GM23338 (cell line): ENCODE results near the gene AHSP. TPM values are rescaled to one million over a fixed set of nuclear protein-coding genes. Genes with fewer than 3 reads are reported as not detected.
"Not testable (repeated sequence)": the region's sequence is repeated elsewhere in the genome, so short reads cannot be mapped to it uniquely, and the experiment has no call there.

Source experiments
- ATAC-seq: fragments of 200-7000 bp; cut with Tn5 transposase; 3 replicates; pipeline ENCODE4 v1.9.1; 2020
- DNase-seq: peaks from one replicate; pipeline ENCODE4 v3.0.0-alpha.2; 2015; ENCODE audit warnings: low spot score
- H2AFZ ChIP-seq: fragments of 200-600 bp; sonication (generic); 2 replicates; pipeline ENCODE4 v1.8.0; 2016; ENCODE audit warnings: antibody characterized with exemption, mild to moderate bottlenecking, moderate library complexity
- H3F3A ChIP-seq: fragments of 200-600 bp; sonication (generic); replicated peaks from 2 replicates; pipeline ENCODE4 v1.8.0; 2017; ENCODE audit warnings: antibody characterized with exemption, mixed run types, low read depth
- H3K27ac ChIP-seq: fragments of 200-600 bp; sonication (generic); 2 replicates; pipeline ENCODE4 v1.6.1; 2016; ENCODE audit warnings: low read depth
- H3K27me3 ChIP-seq: fragments of 200-600 bp; sonication (generic); 2 replicates; pipeline ENCODE4 v1.8.0; 2016; ENCODE audit warnings: mild to moderate bottlenecking, mixed run types, moderate library complexity; ENCODE audit not compliant: insufficient read depth
- H3K36me3 ChIP-seq: fragments of 200-600 bp; sonication (generic); 2 replicates; pipeline ENCODE4 v1.8.0; 2016; ENCODE audit warnings: mild to moderate bottlenecking; ENCODE audit not compliant: insufficient read depth
- H3K4me1 ChIP-seq: fragments of 200-600 bp; sonication (generic); 2 replicates; pipeline ENCODE4 v1.8.0; 2016; ENCODE audit warnings: mild to moderate bottlenecking, moderate library complexity; ENCODE audit not compliant: insufficient read depth
- H3K4me2 ChIP-seq: fragments of 200-600 bp; sonication (generic); 2 replicates; pipeline ENCODE4 v1.7.1; 2017; ENCODE audit warnings: mixed run types
- H3K4me3 ChIP-seq: fragments of 200-600 bp; sonication (generic); 2 replicates; pipeline ENCODE4 v1.6.1; 2016; ENCODE audit warnings: mixed run types
- H3K79me2 ChIP-seq: fragments of 200-600 bp; sonication (generic); replicated peaks from 2 replicates; pipeline ENCODE4 v1.8.0; 2017; ENCODE audit warnings: mild to moderate bottlenecking; ENCODE audit not compliant: insufficient read depth
- H3K9me2 ChIP-seq: fragments of 200-600 bp; sonication (generic); 2 replicates; pipeline ENCODE4 v1.8.0; 2017; ENCODE audit not compliant: insufficient read depth
- H4K20me1 ChIP-seq: fragments of 200-600 bp; sonication (generic); replicated peaks from 2 replicates; pipeline ENCODE4 v1.8.0; 2017; ENCODE audit warnings: mild to moderate bottlenecking; ENCODE audit not compliant: insufficient read depth
- H3K27ac Mint-ChIP-seq: 2 replicates; pipeline ENCODE4 v1.8.0; 2020; ENCODE audit warnings: inconsistent platforms, mild to moderate bottlenecking, moderate library complexity, mixed read lengths
- H3K27me3 Mint-ChIP-seq: 3 replicates; pipeline ENCODE4 v1.8.0; 2022; ENCODE audit warnings: low read depth, mild to moderate bottlenecking, moderate library complexity, mixed read lengths, inconsistent platforms; ENCODE audit not compliant: insufficient read depth, poor library complexity
- H3K36me3 Mint-ChIP-seq: 3 replicates; pipeline ENCODE4 v1.8.0; 2021; ENCODE audit warnings: low read depth, mild to moderate bottlenecking, inconsistent platforms, moderate library complexity, mixed read lengths
- H3K4me1 Mint-ChIP-seq: 3 replicates; pipeline ENCODE4 v1.8.0; 2020; ENCODE audit warnings: mild to moderate bottlenecking, inconsistent platforms, mixed read lengths
- H3K4me3 Mint-ChIP-seq: 3 replicates; pipeline ENCODE4 v1.8.0; 2021; ENCODE audit warnings: moderate library complexity, mild to moderate bottlenecking, inconsistent platforms, mixed read lengths
- H3K9me3 Mint-ChIP-seq: 3 replicates; pipeline ENCODE4 v1.8.0; 2020; ENCODE audit warnings: moderate library complexity, mild to moderate bottlenecking, inconsistent platforms, mixed read lengths
- CTCF ChIP-seq, 2 experiments: fragments of 200-600 bp in 1 of 2; sonication (generic) in 1 of 2; conservative IDR thresholded peaks; 2 replicates each; pipeline versions ENCODE4 v1.5.1 to v1.6.1; 2016 to 2017; ENCODE audit warnings: antibody characterized with exemption in 2 of 2, low read depth in 2 of 2, mild to moderate bottlenecking in 2 of 2, moderate library complexity in 1 of 2
- ETS1 ChIP-seq: IDR thresholded peaks from 2 replicates; pipeline ENCODE4 v1.6.1; 2016; ENCODE audit warnings: antibody characterized with exemption
- JUNB ChIP-seq: IDR thresholded peaks from one replicate; pipeline ENCODE4 v1.6.1; 2016; ENCODE audit warnings: antibody characterized with exemption; ENCODE audit not compliant: unreplicated experiment
- NANOG ChIP-seq: IDR thresholded peaks from 2 replicates; pipeline ENCODE4 v1.6.1; 2016; ENCODE audit warnings: antibody characterized with exemption, borderline replicate concordance
- POLR2AphosphoS5 ChIP-seq: IDR thresholded peaks from 2 replicates; pipeline ENCODE4 v1.6.1; 2016; ENCODE audit warnings: antibody characterized with exemption, low read depth
- ZNF462 ChIP-seq: fragments of 250-450 bp; sonication (Bioruptor Pico); IDR thresholded peaks from 2 replicates; pipeline ENCODE4 v1.5.0; 2020; ENCODE audit warnings: mild to moderate bottlenecking, moderate library complexity
- polyA plus RNA-seq: library from polyadenylated mRNA; unstranded; fragments of >200 nt; fragmentation: Nextera tagmentation; extraction: Ambion mirVana; gene quantifications from 2 replicates; pipeline ENCODE4 v1.2.1, GENCODE V29; 2016
- total RNA-seq: library from RNA; depleted of rRNA; stranded (reverse); fragments of >200 nt; shearing (Covaris generic); gene quantifications from 2 replicates; pipeline ENCODE4 v1.2.3, GENCODE V29; 2014

AHSP gene
- total and polyA plus RNA-seq, 2 experiments from 2014 or later: 2.1 TPM; not detected in 1

DNA sequence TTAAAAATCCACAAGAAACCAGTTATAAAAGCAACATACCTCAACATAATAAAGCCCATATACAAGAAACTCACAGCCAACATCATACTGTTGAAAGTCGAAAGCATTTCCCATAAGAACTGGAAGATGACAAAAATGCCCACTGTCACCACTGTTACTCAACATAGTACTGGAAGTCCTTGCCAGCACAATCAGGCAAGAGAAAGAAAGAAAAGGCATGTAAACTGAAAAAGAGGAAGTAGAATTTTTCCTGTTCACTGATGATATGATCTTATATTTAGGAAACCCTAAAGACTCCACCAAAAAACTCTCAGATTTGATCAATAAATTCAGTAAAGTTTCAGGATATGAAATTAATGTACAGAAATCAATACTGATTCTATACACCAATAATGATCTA lies 45.1 kb downstream of the AHSP start:
- Histone ChIP-seq H3K4me3 (no peak overlapping the region), H2AFZ (no peak overlapping the region), H3K36me3 (no peaks in the 10 kb centered on the region), H3K27ac (no peak overlapping the region), H3K9me2 (no peaks in the 10 kb centered on the region), H4K20me1 (no peaks in the 10 kb centered on the region), H3K79me2 (no peaks in the 10 kb centered on the region), H3K27me3 (peaks cover 50% of the 10 kb centered on the region), H3K4me1 (no peaks in the 10 kb centered on the region; the same call in 1 of the 2 replicates), H3K4me2 (no peak overlapping the region), H3F3A (no peaks in the 10 kb centered on the region)
- ATAC-seq (no peak), DNase-seq (no peak)
- no peak overlapping the region for H3K27ac Mint-ChIP-seq
- H3K9me3 Mint-ChIP-seq: peaks cover 44% of the 10 kb centered on the region
- no peak overlapping the region for H3K4me3 Mint-ChIP-seq
- peaks cover 6% of the 10 kb centered on the region for H3K36me3 Mint-ChIP-seq
- peaks cover 30% of the 10 kb centered on the region for H3K27me3 Mint-ChIP-seq
- no peaks in the 10 kb centered on the region for H3K4me1 Mint-ChIP-seq
- TF ChIP-seq CTCF (conservative IDR thresholded peaks at IDR 0.05; ENCODE audit: low read depth in 2 of 2) (no peak), ZNF462 (CRISPR knock-in tag) (no peak), ETS1 (no peak), NANOG (no peak), POLR2AphosphoS5 (no peak), JUNB (no peak)

DNA sequence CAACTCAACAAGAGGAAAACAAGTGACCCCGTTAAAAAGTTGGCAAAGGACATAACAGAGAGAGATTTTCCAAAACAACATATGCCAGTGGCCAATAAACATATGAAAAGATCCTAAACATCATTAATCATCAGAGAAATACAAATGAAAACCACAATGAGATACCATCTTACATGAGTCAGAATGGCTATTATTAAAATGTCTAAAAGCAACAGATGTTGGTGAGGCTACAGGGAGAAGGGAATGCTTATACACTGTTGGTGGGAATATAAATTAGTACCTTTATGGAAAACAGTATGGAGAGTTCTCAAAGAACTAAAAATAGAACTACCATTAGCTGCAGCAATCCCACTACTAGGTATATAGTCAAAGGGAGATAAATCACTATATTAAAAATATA lies 46.5 kb downstream of the AHSP start:
- H3K36me3 ChIP-seq, H4K20me1 ChIP-seq, ATAC-seq, H3K27ac ChIP-seq, H3K79me2 ChIP-seq, H3K4me1 ChIP-seq, H3K4me1 Mint-ChIP-seq, H3F3A ChIP-seq, DNase-seq, H3K27ac Mint-ChIP-seq, H3K4me3 Mint-ChIP-seq, H2AFZ ChIP-seq, H3K9me2 ChIP-seq, H3K4me2 ChIP-seq, H3K4me3 ChIP-seq: not testable (repeated sequence)
- peaks cover 37% of the 10 kb centered on the region for H3K27me3 ChIP-seq
- H3K36me3 Mint-ChIP-seq: peaks cover 17% of the 10 kb centered on the region
- peaks cover 18% of the 10 kb centered on the region for H3K27me3 Mint-ChIP-seq
- H3K9me3 Mint-ChIP-seq: peaks cover 55% of the 10 kb centered on the region
